Left ventricle myocardium superior (tissue), 1 donor: ENCODE results near the gene GALM. TPM values are rescaled to one million over a fixed set of nuclear protein-coding genes. Genes with fewer than 3 reads are reported as not detected.

ENCODE experiments used
- ATAC-seq: fragments of 200-7000 bp; cut with Tn5 transposase; one replicate; pipeline ENCODE4 v1.9.1; 2020; ENCODE audit warnings: mild to moderate bottlenecking, moderate library complexity
- DNase-seq: peaks from one replicate; pipeline ENCODE4 v3.0.0-alpha.2; 2020
- intact Hi-C: fragments of 100-400 bp; cut with micrococcal nuclease; formaldehyde crosslinking; loops from one replicate; pipeline ENCODE4 v1.11.0; 2022
- total RNA-seq: library from RNA; stranded (reverse); fragmentation: NEBNext Ultra II Directional; extraction: Animal tissue kit (Norgen Biotek cat#: 25700); gene quantifications from one replicate; pipeline ENCODE4 v1.2.1, GENCODE V29; 2021
- donor health status: DM: no; HTN: yes; CAD: no; lungs with severe emphysema.

Gene GALM
- total RNA-seq, 1 donor from 2014 or later = 16.9 TPM

DNA sequence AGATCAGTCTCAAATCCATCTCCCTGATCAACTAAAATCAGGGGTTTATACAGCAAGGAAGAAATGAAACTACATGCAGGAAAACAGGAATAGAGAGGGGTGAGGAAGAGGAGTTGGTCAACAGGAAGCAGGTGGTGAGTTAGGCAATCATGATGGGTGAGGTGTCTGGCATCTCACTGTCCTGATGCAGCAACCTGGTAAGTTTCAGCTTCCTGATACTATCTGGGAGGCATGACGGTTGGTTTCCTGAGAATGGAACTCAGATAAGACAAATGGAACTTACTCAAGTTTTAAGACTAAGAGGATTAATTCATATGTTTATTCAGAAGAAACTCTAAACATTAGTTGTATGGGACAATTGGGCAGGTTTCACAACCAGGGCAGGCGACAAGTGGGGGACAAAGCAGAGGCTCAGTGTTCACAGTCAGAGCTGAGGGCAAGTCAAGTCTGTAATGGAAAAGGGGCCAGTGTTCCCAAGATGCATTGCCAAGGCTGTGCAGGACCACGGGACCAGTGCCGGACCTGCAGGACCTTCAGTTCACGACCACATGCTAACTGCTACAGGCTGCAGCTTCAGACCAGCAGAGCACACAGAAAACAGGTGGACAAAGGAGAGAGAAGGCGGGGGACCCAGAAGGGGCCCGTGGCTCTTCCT is 17.7 kb upstream of the GALM start:
- intact Hi-C loops = no loop called here
- DNase-seq (no peak), ATAC-seq (no peak)

- intact Hi-C loops = no loop called here
- DNase-seq (no peak), ATAC-seq (no peak)
Observed at GRCh38 chr2:38649176-38649728, 16.7 kb upstream of the GALM start.

DNA sequence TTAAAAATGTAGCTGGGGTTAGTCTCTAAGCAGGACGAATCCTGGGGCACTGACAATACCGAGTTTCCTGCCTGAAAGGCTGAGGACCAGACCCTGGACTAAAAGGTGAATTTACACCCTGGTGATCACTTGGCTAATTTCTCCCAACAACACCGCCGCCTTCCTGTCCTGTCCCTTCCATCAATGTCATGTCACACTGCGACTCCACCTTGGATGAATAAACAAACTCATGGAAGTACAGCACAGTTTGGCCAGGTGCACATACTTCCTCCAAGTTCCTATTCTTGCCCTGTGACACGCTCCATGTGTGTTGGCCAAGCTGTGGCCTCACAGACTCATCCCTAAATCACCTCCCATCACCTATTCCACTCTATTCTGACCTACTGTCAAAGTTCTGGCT is 15.9 kb upstream of the GALM start:
- intact Hi-C loops = no loop called here
- no peak for DNase-seq
- no peak for ATAC-seq

- intact Hi-C loops = no loop called here
- ATAC-seq (peak; percentile 87), DNase-seq (no peak)
Observed at GRCh38 chr2:38650717-38651116, 15.2 kb upstream of the GALM start.

- intact Hi-C loops = no loop called here
- peak; percentile 39 for ATAC-seq
- DNase-seq = no peak
Observed at GRCh38 chr2:38652431-38653273, 13.3 kb upstream of the GALM start.

DNA sequence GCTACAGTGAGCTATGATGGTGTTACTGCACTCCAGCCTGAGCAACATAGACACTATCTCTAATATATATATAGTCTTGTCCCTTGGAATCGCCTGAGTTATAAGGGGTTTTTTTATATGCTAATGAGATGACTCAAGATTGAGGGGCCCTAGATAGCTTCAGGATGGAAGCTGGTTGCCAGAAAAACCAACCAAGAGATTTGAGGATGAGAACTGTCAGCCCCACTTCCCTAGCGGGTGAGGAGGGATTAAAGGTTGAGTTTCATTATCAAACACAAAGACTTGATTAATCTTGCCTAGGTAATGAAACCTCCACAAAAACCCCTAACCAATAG is 12.6 kb upstream of the GALM start:
- intact Hi-C loops = no loop called here
- ATAC-seq (no peak), DNase-seq (no peak)

DNA sequence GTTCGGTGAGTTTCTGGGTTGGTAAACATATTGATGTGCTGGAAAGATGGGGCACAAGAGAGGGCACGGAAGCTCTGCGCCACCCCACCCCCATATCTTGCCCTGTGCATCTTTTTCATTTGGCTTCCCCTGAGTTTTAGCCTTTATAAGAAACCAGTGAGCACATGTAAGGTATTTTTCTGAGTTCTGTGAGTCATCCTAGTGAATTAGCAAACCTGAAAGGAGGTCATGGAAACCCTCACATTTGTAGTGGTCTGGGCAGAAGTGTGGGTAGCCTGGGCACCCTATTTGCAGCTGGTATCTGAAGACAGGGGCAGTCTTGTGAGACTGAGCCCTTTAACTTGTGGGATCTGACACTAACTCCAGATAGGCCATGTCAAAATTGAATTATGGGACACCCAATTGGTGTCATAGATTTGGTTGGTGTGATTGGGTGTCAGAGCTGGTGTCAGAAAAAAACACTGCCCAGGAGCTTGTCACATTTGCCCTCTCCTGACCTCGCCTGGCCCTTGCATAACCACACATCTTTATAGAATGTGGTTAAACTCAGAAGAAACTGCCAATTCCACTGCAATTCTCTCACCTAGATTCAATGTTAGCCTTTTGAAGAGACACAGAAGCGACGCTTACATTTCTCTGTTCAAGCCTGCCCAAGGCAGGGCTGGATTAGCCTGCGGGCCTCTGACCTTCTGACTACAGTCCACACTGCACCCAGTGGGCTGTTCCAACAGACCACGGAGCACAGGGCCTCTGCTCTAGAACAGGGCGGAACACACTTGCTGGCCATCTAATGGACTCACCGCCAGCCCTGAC is 12.0 kb upstream of the GALM start:
- ATAC-seq (no peak), DNase-seq (no peak)
- intact Hi-C loops = no loop called here

GRCh38 chr2:38654528-38655381 is 11.2 kb upstream of the GALM start:
- intact Hi-C loops = no loop called here
- ATAC-seq (peak; percentile 44), DNase-seq (no peak)

DNA sequence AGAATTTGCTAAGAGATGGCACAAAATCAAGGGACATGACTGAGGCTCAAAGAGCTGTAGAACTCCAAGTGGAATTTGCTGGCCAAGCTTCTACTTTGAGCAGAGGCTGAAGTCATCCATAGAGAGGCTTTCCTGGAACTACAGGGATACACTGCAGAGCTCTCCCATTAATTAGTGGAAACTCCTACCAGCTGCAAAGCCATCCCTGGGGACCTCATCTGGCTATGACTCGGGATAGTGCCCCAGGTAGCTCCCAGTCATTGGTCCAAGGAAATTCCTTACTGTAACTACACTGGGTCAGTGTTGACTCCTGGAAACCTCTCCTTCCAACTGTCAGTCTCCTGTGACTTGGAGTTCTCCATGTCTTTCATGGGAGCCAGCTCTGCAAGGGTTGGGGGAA is 10.5 kb upstream of the GALM start:
- no peak for ATAC-seq
- intact Hi-C loops = no loop called here
- no peak for DNase-seq

DNA sequence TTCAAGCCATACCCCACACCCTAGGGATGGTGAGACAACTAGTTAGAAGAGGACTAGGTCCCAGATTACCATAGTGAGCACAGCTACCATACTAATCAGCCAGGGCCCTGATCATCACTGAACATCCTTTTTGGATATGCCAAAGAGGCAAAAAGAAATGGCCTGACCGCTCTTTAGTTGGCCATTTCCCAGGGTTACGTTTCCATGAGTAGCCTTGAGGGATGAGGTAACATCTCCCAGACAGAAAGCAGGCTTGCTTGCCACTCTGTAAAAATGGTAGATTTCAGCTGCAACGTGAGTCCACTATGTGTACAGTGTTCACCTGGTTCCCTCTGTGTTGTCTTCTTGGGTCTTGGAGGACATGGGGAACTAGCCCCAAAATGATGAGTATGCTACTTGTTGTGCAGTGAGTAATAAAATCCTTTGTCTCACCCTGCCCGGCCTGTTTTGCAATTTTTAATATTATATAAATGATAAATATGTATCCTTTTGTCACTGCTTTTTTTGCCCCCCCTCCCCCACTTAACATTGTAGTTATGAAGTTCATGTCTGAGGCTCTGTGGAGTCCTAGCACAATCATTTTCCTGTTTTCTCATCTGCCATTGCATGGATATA is 8.9 kb upstream of the GALM start:
- no peak for ATAC-seq
- intact Hi-C loops = no loop called here
- DNase-seq = no peak

DNA sequence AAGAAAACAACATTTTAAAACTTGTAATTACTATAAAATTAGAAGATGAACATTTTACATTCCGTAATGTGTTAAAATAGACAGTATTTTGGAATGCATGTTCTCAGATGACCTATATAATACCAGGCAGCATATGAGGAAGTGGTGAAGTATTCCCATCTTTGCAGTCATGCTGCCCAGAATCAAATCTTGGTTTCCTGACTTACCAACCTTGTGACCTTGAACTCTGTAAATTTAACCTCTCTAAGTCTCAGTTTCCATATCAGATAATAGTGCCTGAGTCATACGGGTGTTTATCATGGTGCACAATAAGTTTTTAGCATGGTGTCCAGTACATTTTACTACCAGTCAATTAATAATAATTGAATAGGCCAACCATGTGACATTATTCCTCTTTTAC is 7.3 kb upstream of the GALM start:
- ATAC-seq = no peak

DNA sequence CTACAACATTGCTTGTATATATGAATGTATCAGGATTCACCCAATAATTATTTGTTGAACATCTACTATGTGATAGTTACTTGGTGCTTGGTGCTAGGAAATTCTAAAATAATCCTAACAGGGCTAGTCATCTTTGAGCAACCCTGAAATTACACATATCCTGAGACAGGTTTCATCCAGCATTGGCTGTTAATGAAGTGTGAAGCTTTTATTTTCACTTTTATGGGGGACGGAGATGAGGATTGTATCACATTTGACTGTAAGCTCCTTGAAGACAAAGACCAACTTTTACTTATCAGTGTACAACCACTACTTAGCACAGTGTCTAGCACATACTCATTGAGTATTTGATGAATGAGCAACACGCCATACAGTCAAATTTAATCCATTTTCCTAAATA is 6.8 kb upstream of the GALM start:
- DNase-seq (no peak), ATAC-seq (no peak)
- intact Hi-C loops = no loop called here

More for the DNA sequence above, 7.3 kb upstream of the GALM start:
- DNase-seq = no peak
- intact Hi-C loops = no loop called here

GRCh38 chr2:38660282-38660681 is 5.6 kb upstream of the GALM start:
- intact Hi-C loops = no loop called here
- DNase-seq (no peak), ATAC-seq (no peak)

DNA sequence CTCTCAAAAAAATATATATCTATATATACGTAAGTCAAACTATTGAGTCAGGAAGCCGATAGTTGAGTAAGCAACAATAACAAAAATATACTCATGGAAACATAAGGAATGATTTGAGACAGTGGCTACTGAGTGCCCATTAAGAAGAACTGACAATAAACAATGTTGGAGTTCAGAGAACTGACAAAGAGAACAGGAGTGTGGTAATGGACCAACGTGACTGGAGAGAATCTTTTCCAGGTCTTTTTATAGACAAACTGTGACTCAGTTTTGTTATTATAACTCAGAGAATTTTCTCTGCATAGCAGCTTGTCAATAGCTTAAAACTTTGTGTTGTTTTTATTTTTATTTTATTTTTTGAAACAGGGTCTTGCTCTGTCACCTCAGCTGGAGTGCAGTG is 4.6 kb upstream of the GALM start:
- intact Hi-C loops = no loop called here
- DNase-seq = no peak
- ATAC-seq = no peak

GRCh38 chr2:38666556-38666910 is 619 bp downstream of the GALM start:
- DNase-seq (no peak), ATAC-seq (peak; percentile 33)
- intact Hi-C loops = no loop called here

DNA sequence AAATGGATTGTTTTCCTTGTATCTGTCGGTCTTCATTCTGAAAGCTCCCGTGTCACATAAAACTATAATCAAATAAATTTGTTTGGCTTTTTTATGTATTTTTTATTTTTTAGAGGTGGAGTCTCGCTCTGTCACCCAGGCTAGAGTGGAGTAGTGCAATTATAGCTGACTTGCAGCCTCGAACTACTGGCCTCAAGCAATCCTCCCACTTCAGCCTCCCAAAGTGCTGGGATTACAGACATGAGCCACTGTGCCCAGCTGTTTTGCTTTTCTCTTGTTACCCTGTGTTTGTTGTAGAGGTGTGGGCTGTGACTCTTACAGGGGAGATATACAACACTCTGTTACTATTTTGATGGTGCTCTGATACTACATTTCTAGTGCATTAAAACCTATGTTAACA is 2.2 kb downstream of the GALM start:
- ATAC-seq (no peak), DNase-seq (no peak)
- intact Hi-C loops = no loop called here

GRCh38 chr2:38668779-38669479 is 3.0 kb downstream of the GALM start:
- DNase-seq = no peak
- no peak for ATAC-seq
- intact Hi-C loops = no loop called here

DNA sequence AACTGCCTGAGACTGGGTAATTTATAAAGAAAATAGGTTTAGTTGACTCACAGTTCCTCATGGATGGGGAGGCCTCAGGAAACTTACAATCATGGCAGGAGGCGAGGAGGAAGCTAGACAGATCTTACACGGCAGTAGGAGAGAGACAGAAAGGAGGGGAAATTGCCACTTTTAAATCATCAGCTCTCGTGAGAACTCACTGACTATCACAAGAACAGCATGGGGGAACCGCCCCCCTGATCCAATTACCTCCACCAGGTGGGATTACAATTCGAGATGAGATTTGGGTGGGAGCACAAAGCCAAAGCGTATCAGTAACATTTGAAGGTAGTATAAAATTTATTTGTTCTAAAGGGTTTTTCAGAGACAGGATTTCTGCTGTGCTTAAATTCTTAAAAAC is 5.4 kb downstream of the GALM start:
- no peak for DNase-seq
- intact Hi-C loops = no loop called here
- ATAC-seq = no peak
